ENCODE data around the gene TUBA1C. TPM values are rescaled to one million over a fixed set of nuclear protein-coding genes. Genes with fewer than 3 reads are reported as not detected.

The TUBA1C gene
- total and polyA plus RNA-seq, 9 of the 15 experiments (the other 6 are each of a cell fraction or from before 2014, with no cell fraction given), result 755 to 3,012 (median 914) TPM

DNA sequence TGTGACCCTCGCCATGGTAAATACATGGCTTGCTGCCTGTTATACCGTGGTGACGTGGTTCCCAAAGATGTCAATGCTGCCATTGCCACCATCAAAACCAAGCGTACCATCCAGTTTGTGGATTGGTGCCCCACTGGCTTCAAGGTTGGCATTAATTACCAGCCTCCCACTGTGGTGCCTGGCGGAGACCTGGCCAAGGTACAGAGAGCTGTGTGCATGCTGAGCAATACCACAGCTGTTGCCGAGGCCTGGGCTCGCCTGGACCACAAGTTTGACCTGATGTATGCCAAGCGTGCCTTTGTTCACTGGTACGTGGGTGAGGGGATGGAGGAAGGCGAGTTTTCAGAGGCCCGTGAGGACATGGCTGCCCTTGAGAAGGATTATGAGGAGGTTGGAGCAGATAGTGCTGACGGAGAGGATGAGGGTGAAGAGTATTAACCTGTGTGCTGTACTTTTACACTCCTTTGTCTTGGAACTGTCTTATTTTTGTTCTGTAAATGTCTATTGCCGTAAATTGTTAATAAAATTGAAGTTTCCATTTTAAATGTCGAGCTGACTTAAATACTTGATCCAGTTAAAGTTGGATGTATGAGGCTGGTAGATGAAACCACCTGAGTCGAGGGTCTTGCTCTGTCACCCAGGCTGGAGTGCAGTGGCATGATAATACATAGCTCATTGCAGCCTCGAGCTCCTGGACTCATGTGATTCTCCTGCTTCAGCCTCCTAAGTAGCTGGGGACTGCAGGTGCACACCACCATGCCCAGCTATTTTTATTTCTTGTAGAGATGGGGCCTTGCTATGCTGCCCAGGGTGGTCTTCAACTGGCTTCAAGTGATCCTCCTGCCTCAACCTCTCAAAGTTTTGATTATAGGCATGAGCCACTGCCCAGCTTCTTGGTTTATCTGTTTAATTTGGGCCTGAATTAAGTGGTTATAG lies 8.2 kb downstream of the TUBA1C start (continued):
- TF ChIP-seq, protein P1, sequence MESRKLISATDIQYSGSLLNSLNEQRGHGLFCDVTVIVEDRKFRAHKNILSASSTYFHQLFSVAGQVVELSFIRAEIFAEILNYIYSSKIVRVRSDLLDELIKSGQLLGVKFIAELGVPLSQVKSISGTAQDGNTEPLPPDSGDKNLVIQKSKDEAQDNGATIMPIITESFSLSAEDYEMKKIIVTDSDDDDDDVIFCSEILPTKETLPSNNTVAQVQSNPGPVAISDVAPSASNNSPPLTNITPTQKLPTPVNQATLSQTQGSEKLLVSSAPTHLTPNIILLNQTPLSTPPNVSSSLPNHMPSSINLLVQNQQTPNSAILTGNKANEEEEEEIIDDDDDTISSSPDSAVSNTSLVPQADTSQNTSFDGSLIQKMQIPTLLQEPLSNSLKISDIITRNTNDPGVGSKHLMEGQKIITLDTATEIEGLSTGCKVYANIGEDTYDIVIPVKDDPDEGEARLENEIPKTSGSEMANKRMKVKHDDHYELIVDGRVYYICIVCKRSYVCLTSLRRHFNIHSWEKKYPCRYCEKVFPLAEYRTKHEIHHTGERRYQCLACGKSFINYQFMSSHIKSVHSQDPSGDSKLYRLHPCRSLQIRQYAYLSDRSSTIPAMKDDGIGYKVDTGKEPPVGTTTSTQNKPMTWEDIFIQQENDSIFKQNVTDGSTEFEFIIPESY (CRISPR knock-in tag; IDR thresholded peaks at IDR 0.05), result no peak
- TF ChIP-seq, protein P2, sequence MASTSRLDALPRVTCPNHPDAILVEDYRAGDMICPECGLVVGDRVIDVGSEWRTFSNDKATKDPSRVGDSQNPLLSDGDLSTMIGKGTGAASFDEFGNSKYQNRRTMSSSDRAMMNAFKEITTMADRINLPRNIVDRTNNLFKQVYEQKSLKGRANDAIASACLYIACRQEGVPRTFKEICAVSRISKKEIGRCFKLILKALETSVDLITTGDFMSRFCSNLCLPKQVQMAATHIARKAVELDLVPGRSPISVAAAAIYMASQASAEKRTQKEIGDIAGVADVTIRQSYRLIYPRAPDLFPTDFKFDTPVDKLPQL (IDR thresholded peaks at IDR 0.05; ENCODE audit: extremely low read depth, insufficient read length), result no peak
- TF ChIP-seq SLC30A9 (CRISPR knock-in tag; IDR thresholded peaks at IDR 0.05) (no peak), CC2D1A (IDR thresholded peaks at IDR 0.05) (no peak), HSF4 (CRISPR knock-in tag; IDR thresholded peaks at IDR 0.05; ENCODE audit: borderline replicate concordance) (no peak), HNRNPLL (IDR thresholded peaks at IDR 0.05; ENCODE audit: low read depth, low read length, poor library complexity, severe bottlenecking) (no peak), ZC3H11A (IDR thresholded peaks at IDR 0.05; ENCODE audit: low read depth, low read length) (no peak), CEBPB (tag; IDR thresholded peaks at IDR 0.05) (no peak), THRAP3 (IDR thresholded peaks at IDR 0.05; ENCODE audit: borderline replicate concordance) (peak; percentile 93; the same call in 1 of the 2 replicates), ZNF785 (CRISPR knock-in tag; IDR thresholded peaks at IDR 0.05) (no peak), BCL6 (CRISPR knock-in tag; IDR thresholded peaks at IDR 0.05) (no peak), CHCHD3 (CRISPR knock-in tag; IDR thresholded peaks at IDR 0.05) (no peak), OTX1 (CRISPR knock-in tag; IDR thresholded peaks at IDR 0.05) (no peak)
- TF ChIP-seq, protein P3, sequence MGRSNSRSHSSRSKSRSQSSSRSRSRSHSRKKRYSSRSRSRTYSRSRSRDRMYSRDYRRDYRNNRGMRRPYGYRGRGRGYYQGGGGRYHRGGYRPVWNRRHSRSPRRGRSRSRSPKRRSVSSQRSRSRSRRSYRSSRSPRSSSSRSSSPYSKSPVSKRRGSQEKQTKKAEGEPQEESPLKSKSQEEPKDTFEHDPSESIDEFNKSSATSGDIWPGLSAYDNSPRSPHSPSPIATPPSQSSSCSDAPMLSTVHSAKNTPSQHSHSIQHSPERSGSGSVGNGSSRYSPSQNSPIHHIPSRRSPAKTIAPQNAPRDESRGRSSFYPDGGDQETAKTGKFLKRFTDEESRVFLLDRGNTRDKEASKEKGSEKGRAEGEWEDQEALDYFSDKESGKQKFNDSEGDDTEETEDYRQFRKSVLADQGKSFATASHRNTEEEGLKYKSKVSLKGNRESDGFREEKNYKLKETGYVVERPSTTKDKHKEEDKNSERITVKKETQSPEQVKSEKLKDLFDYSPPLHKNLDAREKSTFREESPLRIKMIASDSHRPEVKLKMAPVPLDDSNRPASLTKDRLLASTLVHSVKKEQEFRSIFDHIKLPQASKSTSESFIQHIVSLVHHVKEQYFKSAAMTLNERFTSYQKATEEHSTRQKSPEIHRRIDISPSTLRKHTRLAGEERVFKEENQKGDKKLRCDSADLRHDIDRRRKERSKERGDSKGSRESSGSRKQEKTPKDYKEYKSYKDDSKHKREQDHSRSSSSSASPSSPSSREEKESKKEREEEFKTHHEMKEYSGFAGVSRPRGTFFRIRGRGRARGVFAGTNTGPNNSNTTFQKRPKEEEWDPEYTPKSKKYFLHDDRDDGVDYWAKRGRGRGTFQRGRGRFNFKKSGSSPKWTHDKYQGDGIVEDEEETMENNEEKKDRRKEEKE (IDR thresholded peaks at IDR 0.05; ENCODE audit: borderline replicate concordance in 1 of 2, control insufficient read depth in 1 of 2, low read depth in 2 of 2, low read length in 1 of 2), result peak; percentile 12 to 84; a peak in 3 of 4 replicates
- TF ChIP-seq, protein P4, sequence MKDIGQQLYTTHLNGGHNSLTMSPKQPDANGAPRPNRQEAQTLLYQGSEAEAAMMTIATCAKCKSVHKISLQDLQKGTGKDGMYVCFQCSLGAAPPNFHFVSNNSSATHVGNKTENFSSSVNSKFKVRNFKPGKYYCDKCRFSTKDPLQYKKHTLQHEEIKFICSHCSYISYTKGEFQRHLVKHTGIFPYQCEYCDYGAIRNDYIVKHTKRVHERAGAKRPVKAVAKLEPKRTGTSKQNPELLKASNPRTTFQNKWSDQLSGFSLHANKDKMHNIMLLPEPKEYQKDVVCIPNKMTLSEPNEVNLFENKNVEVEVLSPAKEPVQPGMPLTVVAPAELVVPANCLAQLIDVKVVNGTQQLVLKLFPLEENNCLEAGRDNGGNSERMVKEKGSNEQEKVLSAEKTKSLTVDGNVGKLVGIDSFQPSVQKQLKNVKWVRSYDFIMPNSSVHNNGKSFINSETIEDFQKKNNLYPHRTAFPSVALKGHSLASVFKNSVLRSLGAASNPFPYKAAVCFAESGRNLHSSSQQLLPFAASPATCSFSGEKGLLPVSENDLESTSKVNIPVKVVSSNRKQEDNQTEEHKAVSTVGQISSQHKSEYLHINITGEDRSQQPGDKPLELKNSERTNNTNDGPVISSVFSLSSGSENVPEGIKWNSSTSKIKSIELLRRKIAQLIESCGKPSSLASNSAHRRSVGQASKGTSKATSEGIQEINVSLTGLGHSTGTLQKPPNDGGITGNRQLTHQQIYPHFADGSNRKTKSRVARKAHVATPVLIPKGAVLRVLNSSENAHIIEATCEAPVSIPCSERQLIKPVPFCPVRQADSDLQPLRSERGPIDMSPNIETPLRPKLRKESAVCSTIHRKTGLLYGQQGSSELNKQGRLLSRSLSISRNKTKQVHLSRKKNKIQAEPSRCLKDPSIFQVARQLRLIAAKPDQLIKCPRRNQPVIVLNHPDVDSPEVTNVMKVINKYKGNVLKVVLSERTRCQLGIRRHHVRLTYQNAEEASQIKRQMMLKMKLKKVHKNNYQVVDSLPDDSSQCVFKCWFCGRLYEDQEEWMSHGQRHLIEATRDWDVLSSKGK (CRISPR knock-in tag; IDR thresholded peaks at IDR 0.05), result no peak
- TF ChIP-seq, protein P5, sequence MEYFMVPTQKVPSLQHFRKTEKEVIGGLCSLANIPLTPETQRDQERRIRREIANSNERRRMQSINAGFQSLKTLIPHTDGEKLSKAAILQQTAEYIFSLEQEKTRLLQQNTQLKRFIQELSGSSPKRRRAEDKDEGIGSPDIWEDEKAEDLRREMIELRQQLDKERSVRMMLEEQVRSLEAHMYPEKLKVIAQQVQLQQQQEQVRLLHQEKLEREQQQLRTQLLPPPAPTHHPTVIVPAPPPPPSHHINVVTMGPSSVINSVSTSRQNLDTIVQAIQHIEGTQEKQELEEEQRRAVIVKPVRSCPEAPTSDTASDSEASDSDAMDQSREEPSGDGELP (CRISPR knock-in tag; IDR thresholded peaks at IDR 0.05; ENCODE audit: borderline replicate concordance), result peak; percentile 19; the same call in 1 of the 2 replicates

Measured in K562 (cell line).